ENCODE data around the gene NDUFAB1. TPM values are rescaled to one million over a fixed set of nuclear protein-coding genes. Genes with fewer than 3 reads are reported as not detected.
"Not testable (repeated sequence)": the region's sequence is repeated elsewhere in the genome, so short reads cannot be mapped to it uniquely, and the experiment has no call there.

The NDUFAB1 gene
- total RNA-seq, 5 donors from 2014 or later (not counting 1 experiment from before 2014, with no cell fraction given), result 24.2 to 44.3 (median 41.0) TPM

DNA sequence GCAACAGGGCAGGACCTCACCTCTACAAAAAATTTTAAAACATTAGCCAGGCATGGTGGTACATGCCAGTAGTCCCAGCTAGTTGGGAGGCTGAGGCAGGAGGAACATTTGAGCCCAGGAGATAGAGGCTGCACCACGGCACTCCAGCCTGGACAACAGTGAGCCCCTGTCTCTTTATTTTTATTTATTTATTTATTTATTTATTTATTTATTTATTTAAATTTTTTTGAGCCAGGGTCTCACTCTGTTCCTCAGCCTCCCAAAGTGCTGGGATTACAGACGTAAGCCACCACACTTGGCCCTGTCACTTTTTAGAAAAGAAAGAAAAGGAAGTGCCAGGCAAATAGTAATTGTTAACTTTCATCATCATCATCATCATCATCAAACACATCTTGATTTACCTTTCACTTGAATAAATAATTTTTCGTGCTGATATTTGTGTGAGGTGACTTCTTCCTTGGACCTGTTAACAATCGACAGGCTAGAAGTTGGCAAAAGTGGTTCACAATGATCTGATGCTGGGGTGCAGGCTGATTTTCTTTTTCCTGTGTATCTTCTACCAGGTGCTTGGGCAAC, 38.4 kb upstream of the NDUFAB1 start:
- ATAC-seq (replicated peaks in 1 of 4), result no peak
- Histone ChIP-seq H3K36me3 (ENCODE audit: control insufficient read depth in 2 of 2, extremely low read depth in 1 of 2, insufficient read depth in 1 of 2, low read length in 1 of 2) (peaks cover 0 to 23% of the 10 kb centered on the region in 2 donors), H3K9me3 (no peaks in the 10 kb centered on the region), H3K27me3 (replicated peaks in 1 of 2; ENCODE audit: control insufficient read depth in 2 of 2, extremely low read depth in 1 of 2, insufficient read depth in 2 of 2, low read length in 1 of 2) (no peaks in the 10 kb centered on the region), H3K4me1 (ENCODE audit: control insufficient read depth in 1 of 2, extremely low read depth in 1 of 2, insufficient read depth in 2 of 2, low read length in 2 of 2) (peaks cover 0 to under 1% of the 10 kb centered on the region in 2 experiments), H3K27ac (ENCODE audit: low read length) (no peak overlapping the region), H3K4me3 (ENCODE audit: control insufficient read depth in 1 of 2, extremely low read depth in 1 of 2, low read length in 1 of 2) (no peak overlapping the region)
- Mint-ChIP-seq H3K4me3 (no peak overlapping the region), H3K27ac (no peak overlapping the region), H3K4me1 (peaks cover 8 to 16% (median 11%) of the 10 kb centered on the region in 3 donors), H3K36me3 (peaks cover 38% of the 10 kb centered on the region), H3K27me3 (no peaks in the 10 kb centered on the region), H3K9me3 (no peaks in the 10 kb centered on the region)
- ChIA-PET CTCF (no interaction called here), POLR2A (interaction anchor here in 1 of 2 donors (0.6 kb wide), 1 partner anchor 143 kb away, joined by 5 read pairs; no protein-coding TSS in a partner anchor)
- no CpG with 5 or more reads among the region's 4 CpGs for WGBS (ENCODE audit: insufficient coverage)
- no peak for DNase-seq

- H3K27ac ChIP-seq (ENCODE audit: low read length); H3K4me1 Mint-ChIP-seq; H3K4me3 ChIP-seq (ENCODE audit: control insufficient read depth in 1 of 2, extremely low read depth in 1 of 2, low read length in 1 of 2); DNase-seq; H3K9me3 ChIP-seq; H3K4me3 Mint-ChIP-seq; H3K4me1 ChIP-seq (ENCODE audit: control insufficient read depth in 1 of 2, extremely low read depth in 1 of 2, insufficient read depth in 2 of 2, low read length in 2 of 2); ATAC-seq (replicated peaks in 1 of 4); H3K27ac Mint-ChIP-seq; H3K27me3 ChIP-seq (replicated peaks in 1 of 2; ENCODE audit: control insufficient read depth in 2 of 2, extremely low read depth in 1 of 2, insufficient read depth in 2 of 2, low read length in 1 of 2); H3K27me3 Mint-ChIP-seq; H3K9me3 Mint-ChIP-seq; CTCF ChIA-PET; POLR2A ChIA-PET: not testable (repeated sequence)
- H3K36me3 Mint-ChIP-seq, result peaks cover 48% of the 10 kb centered on the region
- peaks cover 0 to 32% of the 10 kb centered on the region in 2 donors for H3K36me3 ChIP-seq (ENCODE audit: control insufficient read depth in 2 of 2, extremely low read depth in 1 of 2, insufficient read depth in 1 of 2, low read length in 1 of 2)
- no CpG with 5 or more reads among the region's 3 CpGs for WGBS (ENCODE audit: insufficient coverage)
These were observed 35.8 kb upstream of the NDUFAB1 start for GRCh38 chr16:23631874-23632273.

DNA sequence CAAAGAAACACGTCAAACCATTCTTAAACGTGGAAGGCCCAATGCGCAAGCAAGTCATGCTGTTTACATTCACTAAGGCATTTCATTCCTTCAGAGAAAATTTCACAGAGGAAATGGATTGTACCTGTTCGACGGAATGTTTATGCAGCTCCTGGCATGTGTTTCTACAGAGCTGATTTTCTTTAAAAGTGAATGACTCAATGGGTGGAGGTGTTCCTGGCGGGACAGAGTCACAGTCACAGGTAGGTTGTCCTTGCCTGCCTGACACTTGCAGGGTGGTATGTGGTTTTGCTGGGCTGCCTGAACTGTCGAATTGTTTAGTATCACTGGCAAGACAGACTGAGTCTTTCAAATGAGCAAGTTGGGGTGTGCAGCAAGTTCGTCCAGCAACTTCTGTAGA, 33.4 kb upstream of the NDUFAB1 start:
- Mint-ChIP-seq H3K4me1 (peaks cover 3 to 7% (median 4%) of the 10 kb centered on the region in 3 donors), H3K4me3 (no peak overlapping the region), H3K27me3 (no peaks in the 10 kb centered on the region), H3K27ac (no peak overlapping the region), H3K36me3 (peaks cover 41% of the 10 kb centered on the region), H3K9me3 (no peaks in the 10 kb centered on the region)
- Histone ChIP-seq H3K9me3 (no peaks in the 10 kb centered on the region), H3K36me3 (ENCODE audit: control insufficient read depth in 2 of 2, extremely low read depth in 1 of 2, insufficient read depth in 1 of 2, low read length in 1 of 2) (peaks cover 0 to 28% of the 10 kb centered on the region in 2 donors), H3K27me3 (replicated peaks in 1 of 2; ENCODE audit: control insufficient read depth in 2 of 2, extremely low read depth in 1 of 2, insufficient read depth in 2 of 2, low read length in 1 of 2) (no peaks in the 10 kb centered on the region), H3K4me1 (ENCODE audit: control insufficient read depth in 1 of 2, extremely low read depth in 1 of 2, insufficient read depth in 2 of 2, low read length in 2 of 2) (no peaks in the 10 kb centered on the region), H3K4me3 (ENCODE audit: control insufficient read depth in 1 of 2, extremely low read depth in 1 of 2, low read length in 1 of 2) (no peak overlapping the region), H3K27ac (ENCODE audit: low read length) (no peak overlapping the region)
- CTCF ChIA-PET, result no interaction called here
- POLR2A ChIA-PET, result no interaction called here
- no peak for ATAC-seq (replicated peaks in 1 of 4)
- 88% methylated on average over 3 of the region's 8 CpGs for WGBS (ENCODE audit: insufficient coverage)
- DNase-seq, result no peak

- Mint-ChIP-seq H3K27ac (no peak overlapping the region), H3K9me3 (no peaks in the 10 kb centered on the region), H3K36me3 (peaks cover 52% of the 10 kb centered on the region), H3K4me3 (no peak overlapping the region), H3K27me3 (no peaks in the 10 kb centered on the region), H3K4me1 (no peaks in the 10 kb centered on the region)
- Histone ChIP-seq H3K27me3 (replicated peaks in 1 of 2; ENCODE audit: control insufficient read depth in 2 of 2, extremely low read depth in 1 of 2, insufficient read depth in 2 of 2, low read length in 1 of 2) (no peaks in the 10 kb centered on the region), H3K36me3 (ENCODE audit: control insufficient read depth in 2 of 2, extremely low read depth in 1 of 2, insufficient read depth in 1 of 2, low read length in 1 of 2) (peaks cover 7 to 46% of the 10 kb centered on the region in 2 donors), H3K4me1 (ENCODE audit: control insufficient read depth in 1 of 2, extremely low read depth in 1 of 2, insufficient read depth in 2 of 2, low read length in 2 of 2) (no peaks in the 10 kb centered on the region), H3K4me3 (ENCODE audit: control insufficient read depth in 1 of 2, extremely low read depth in 1 of 2, low read length in 1 of 2) (no peak overlapping the region), H3K9me3 (no peaks in the 10 kb centered on the region), H3K27ac (ENCODE audit: low read length) (no peak overlapping the region)
- ATAC-seq (replicated peaks in 1 of 4) (no peak), DNase-seq (no peak)
- POLR2A ChIA-PET, result no interaction called here
- CTCF ChIA-PET, result no interaction called here
These were observed 28.0 kb upstream of the NDUFAB1 start for GRCh38 chr16:23624092-23624491.

DNA sequence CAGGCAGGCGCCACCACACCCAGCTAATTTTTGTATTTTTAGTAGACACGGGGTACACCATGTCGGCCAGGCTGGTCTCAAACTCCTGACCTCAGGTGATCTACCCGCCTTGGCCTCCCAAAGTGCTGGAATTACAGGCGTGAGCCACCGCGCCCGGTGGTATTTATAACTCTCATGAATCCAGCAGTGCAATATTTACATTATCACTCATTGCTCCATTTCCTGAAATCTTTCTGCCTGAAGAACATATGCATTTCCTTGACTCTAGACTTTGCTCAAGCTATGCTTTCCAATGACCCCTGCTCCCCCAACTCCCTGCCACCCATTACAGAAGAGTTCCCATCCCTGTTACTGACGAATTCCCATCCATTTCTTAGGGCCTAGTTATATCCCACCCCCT, 19.7 kb upstream of the NDUFAB1 start:
- Mint-ChIP-seq H3K36me3 (peaks cover 34% of the 10 kb centered on the region), H3K27me3 (no peaks in the 10 kb centered on the region), H3K4me3 (no peak overlapping the region), H3K9me3 (no peaks in the 10 kb centered on the region), H3K4me1 (no peaks in the 10 kb centered on the region), H3K27ac (no peak overlapping the region)
- Histone ChIP-seq H3K4me3 (ENCODE audit: control insufficient read depth in 1 of 2, extremely low read depth in 1 of 2, low read length in 1 of 2) (no peak overlapping the region), H3K36me3 (ENCODE audit: control insufficient read depth in 2 of 2, extremely low read depth in 1 of 2, insufficient read depth in 1 of 2, low read length in 1 of 2) (peaks cover 7 to 34% of the 10 kb centered on the region in 2 donors), H3K4me1 (ENCODE audit: control insufficient read depth in 1 of 2, extremely low read depth in 1 of 2, insufficient read depth in 2 of 2, low read length in 2 of 2) (no peaks in the 10 kb centered on the region), H3K9me3 (no peaks in the 10 kb centered on the region), H3K27ac (ENCODE audit: low read length) (no peak overlapping the region), H3K27me3 (replicated peaks in 1 of 2; ENCODE audit: control insufficient read depth in 2 of 2, extremely low read depth in 1 of 2, insufficient read depth in 2 of 2, low read length in 1 of 2) (no peaks in the 10 kb centered on the region)
- WGBS (ENCODE audit: insufficient coverage), result 98% methylated on average over 6 of the region's 9 CpGs
- no peak for DNase-seq
- ChIA-PET CTCF (no interaction called here), POLR2A (no interaction called here)
- ATAC-seq (replicated peaks in 1 of 4), result no peak

GRCh38 chr16:23611936-23612335, 15.8 kb upstream of the NDUFAB1 start:
- ATAC-seq (replicated peaks in 1 of 4) (no peak), DNase-seq (no peak)
- Histone ChIP-seq H3K36me3 (ENCODE audit: control insufficient read depth in 2 of 2, extremely low read depth in 1 of 2, insufficient read depth in 1 of 2, low read length in 1 of 2) (peaks cover 0 to 26% of the 10 kb centered on the region in 2 donors), H3K4me1 (ENCODE audit: control insufficient read depth in 1 of 2, extremely low read depth in 1 of 2, insufficient read depth in 2 of 2, low read length in 2 of 2) (no peaks in the 10 kb centered on the region), H3K4me3 (ENCODE audit: control insufficient read depth in 1 of 2, extremely low read depth in 1 of 2, low read length in 1 of 2) (no peak overlapping the region), H3K9me3 (no peaks in the 10 kb centered on the region), H3K27ac (ENCODE audit: low read length) (no peak overlapping the region), H3K27me3 (replicated peaks in 1 of 2; ENCODE audit: control insufficient read depth in 2 of 2, extremely low read depth in 1 of 2, insufficient read depth in 2 of 2, low read length in 1 of 2) (no peaks in the 10 kb centered on the region)
- Mint-ChIP-seq H3K4me1 (no peaks in the 10 kb centered on the region), H3K9me3 (no peaks in the 10 kb centered on the region), H3K27ac (no peak overlapping the region), H3K27me3 (no peaks in the 10 kb centered on the region), H3K4me3 (no peak overlapping the region), H3K36me3 (peaks cover 21% of the 10 kb centered on the region)
- 100% methylated on average over 1 of the region's 3 CpGs for WGBS (ENCODE audit: insufficient coverage)
- CTCF ChIA-PET, result interaction anchor here in 1 of 2 donors (0.7 kb wide), 1 partner anchor 436 kb away, joined by 3 read pairs; no protein-coding TSS in a partner anchor
- POLR2A ChIA-PET, result no interaction called here

DNA sequence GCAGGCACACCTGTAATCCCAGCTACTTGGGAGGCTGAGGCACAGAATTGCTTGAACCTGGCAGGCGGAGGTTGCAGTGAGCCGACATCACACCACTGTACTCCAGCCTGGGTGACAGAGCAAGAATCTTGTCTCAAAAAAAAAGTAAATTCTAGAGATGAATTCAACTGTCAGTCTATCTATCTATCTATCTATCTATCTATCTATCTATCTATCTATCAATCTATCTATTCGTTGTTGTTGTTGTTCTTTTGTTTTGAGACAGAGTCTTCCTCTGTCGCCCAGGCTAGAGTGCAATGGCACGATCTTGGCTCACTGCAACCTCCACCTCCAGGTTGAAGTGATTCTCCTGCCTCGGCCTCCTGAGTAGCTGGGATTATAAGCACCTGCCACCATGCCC, 14.8 kb upstream of the NDUFAB1 start:
- H3K4me3 Mint-ChIP-seq; DNase-seq; H3K27ac Mint-ChIP-seq; H3K4me1 ChIP-seq (ENCODE audit: control insufficient read depth in 1 of 2, extremely low read depth in 1 of 2, insufficient read depth in 2 of 2, low read length in 2 of 2); H3K4me1 Mint-ChIP-seq; H3K4me3 ChIP-seq (ENCODE audit: control insufficient read depth in 1 of 2, extremely low read depth in 1 of 2, low read length in 1 of 2); H3K27me3 ChIP-seq (replicated peaks in 1 of 2; ENCODE audit: control insufficient read depth in 2 of 2, extremely low read depth in 1 of 2, insufficient read depth in 2 of 2, low read length in 1 of 2); H3K27me3 Mint-ChIP-seq; POLR2A ChIA-PET; ATAC-seq (replicated peaks in 1 of 4); H3K9me3 ChIP-seq; H3K9me3 Mint-ChIP-seq; H3K27ac ChIP-seq (ENCODE audit: low read length): not testable (repeated sequence)
- H3K36me3 Mint-ChIP-seq, result peaks cover 16% of the 10 kb centered on the region
- CTCF ChIA-PET, result interaction anchor here in 1 of 2 donors (0.6 kb wide), 1 partner anchor 53 kb away, joined by 4 read pairs; no protein-coding TSS in a partner anchor
- H3K36me3 ChIP-seq (ENCODE audit: control insufficient read depth in 2 of 2, extremely low read depth in 1 of 2, insufficient read depth in 1 of 2, low read length in 1 of 2), result peaks cover 0 to 26% of the 10 kb centered on the region in 2 donors
- WGBS (ENCODE audit: insufficient coverage), result no CpG with 5 or more reads among the region's 6 CpGs

Data from T-cell (primary cell).